HL-60 (cell line): ENCODE data around the gene CDH23.

Experiments
- SPI1 ChIP-seq: IDR thresholded peaks from 2 replicates; pipeline ENCODE4 v1.6.1; 2012; ENCODE audit warnings: low read depth, mild to moderate bottlenecking, borderline replicate concordance
- TF ChIP-seq, protein P1 (sequence below): IDR thresholded peaks from one replicate; pipeline ENCODE4 v1.5.1; 2011; ENCODE audit warnings: low read length, control low read depth, inconsistent platforms; ENCODE audit not compliant: insufficient read depth

DNA sequence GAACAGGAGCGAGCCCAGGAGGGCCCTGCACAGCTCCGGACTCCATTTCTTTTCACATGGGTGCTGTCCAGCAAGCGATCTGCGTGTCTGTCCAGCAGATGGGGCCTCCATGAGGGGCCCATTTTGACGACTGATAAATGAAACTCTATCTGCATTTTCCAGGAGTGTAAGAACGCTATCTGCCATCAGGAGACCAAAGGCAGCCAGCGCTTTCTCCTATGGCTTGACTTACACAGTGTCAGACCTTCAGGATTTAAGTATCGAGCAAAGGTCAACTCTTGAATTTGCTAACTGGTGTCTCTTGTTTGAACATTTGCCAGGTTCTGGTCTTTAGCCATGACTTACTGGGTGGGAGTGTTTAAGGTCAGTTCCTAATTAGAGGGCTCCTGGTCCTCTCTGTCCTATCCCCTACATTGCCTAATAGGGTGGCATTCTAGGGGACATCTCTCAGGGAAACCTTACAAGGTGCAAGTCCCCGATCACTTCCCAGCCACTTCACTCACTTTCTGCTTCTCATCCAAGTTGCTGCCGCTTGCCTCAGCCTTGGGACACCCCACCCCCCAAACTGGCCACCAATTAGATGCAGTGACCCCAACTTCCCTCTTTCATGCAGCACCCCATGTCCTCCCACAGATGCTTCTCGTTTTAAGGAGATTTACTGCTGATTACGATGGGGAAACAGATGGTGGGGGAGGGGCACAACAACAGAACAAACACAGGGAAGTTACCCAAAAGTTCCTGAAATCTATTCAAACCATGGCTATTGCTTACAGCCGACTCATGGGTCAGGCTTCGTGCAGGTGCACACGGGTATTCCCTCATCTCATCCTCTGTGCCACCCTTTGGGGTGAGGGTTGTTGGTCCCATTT lies 356.6 kb downstream of the CDH23 start:
- TF ChIP-seq, protein P1, sequence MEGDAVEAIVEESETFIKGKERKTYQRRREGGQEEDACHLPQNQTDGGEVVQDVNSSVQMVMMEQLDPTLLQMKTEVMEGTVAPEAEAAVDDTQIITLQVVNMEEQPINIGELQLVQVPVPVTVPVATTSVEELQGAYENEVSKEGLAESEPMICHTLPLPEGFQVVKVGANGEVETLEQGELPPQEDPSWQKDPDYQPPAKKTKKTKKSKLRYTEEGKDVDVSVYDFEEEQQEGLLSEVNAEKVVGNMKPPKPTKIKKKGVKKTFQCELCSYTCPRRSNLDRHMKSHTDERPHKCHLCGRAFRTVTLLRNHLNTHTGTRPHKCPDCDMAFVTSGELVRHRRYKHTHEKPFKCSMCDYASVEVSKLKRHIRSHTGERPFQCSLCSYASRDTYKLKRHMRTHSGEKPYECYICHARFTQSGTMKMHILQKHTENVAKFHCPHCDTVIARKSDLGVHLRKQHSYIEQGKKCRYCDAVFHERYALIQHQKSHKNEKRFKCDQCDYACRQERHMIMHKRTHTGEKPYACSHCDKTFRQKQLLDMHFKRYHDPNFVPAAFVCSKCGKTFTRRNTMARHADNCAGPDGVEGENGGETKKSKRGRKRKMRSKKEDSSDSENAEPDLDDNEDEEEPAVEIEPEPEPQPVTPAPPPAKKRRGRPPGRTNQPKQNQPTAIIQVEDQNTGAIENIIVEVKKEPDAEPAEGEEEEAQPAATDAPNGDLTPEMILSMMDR = no peak
- peak; percentile 82; the same call in 1 of the 2 replicates for TF ChIP-seq SPI1
